ENCODE results near the gene EML6. TPM values are rescaled to one million over a fixed set of nuclear protein-coding genes. Genes with fewer than 3 reads are reported as not detected.

Gene EML6
- total RNA-seq, 8 experiments from 2014 or later, result 2.9 to 23.2 (median 10.2) TPM

DNA sequence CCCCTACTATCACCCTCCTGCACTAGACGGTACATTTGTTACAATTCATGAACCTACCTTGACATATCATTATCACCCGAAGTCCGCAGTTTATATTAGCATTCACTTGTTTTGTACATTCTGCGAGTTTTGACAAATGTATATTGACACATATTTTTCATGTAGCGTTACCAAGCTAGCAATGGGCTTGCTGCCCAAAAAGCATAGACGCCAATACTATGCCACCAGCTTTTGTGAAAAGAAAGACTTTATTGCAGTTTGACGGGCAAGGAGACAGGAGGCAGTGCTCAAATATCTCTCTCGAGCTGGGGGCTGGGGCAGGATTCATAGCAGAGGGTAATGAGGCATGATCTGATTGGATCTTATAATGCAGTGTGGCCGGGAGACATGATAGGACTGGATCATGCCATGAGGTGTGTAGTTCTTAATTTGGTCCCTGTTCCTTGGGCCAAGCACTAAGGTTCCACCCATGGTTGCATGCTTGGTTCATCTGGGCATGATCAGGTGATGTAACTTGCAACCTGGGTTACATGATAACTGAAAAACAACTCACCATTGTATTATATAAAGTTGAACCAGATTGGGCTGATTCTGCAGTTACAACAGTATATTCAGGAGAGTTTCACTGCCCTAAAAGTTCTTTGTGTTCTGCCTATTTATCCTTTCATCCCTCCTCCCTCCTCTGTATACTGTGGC is 164.5 kb downstream of the EML6 start:
- no peak for ATAC-seq (replicated peaks in 6 of 8)
- Histone ChIP-seq H3K4me1 (replicated peaks in 1 of 2) (no peaks in the 10 kb centered on the region), H3K27ac (no peak overlapping the region), H3K4me3 (no peak overlapping the region)
- WGBS, 10 experiments, result 66 to 100% (median 80%) methylated on average over 2 to 9 of the region's 9 CpGs; no CpG with 5 or more reads in 1 of the 10 experiments
- in situ Hi-C loops (cut with MboI; ENCODE audit: low pct_unique_long_range_greater_than_20kb in 2 of 9, low sequenced_read_pairs in 9 of 9, unreplicated experiment in 9 of 9), result no loop called here

- Histone ChIP-seq H3K4me3 (no peak overlapping the region), H3K27ac (no peak overlapping the region), H3K4me1 (replicated peaks in 1 of 2) (no peaks in the 10 kb centered on the region)
- 56 to 100% (median 75%) methylated on average over 1 to 2 of the region's 2 CpGs; no CpG with 5 or more reads in 1 of the 10 experiments for WGBS, 10 experiments
- no peak for ATAC-seq (replicated peaks in 6 of 8)
- in situ Hi-C loops (cut with MboI; ENCODE audit: low pct_unique_long_range_greater_than_20kb in 2 of 9, low sequenced_read_pairs in 9 of 9, unreplicated experiment in 9 of 9), result no loop called here
Observed at GRCh38 chr2:54889053-54889452, 165.6 kb downstream of the EML6 start.

DNA sequence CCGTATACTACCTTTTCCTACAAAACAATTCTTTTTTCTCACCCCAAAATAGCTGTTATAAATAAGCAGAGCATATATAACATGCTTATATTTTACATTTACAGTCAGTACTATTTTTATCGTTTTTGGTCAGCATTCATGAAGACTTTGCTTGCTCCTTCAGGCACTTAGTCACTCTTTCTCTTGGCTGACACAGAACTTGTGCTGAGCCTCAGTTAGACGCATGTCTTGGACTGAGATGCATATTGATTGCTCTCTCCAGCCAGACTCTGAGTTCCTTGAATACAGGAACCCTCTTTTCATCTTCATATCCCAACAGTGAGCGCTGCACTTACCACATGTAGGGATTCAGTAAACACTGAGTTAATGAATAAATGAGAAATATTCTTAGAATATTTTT is 168.4 kb downstream of the EML6 start:
- Histone ChIP-seq H3K4me3 (no peak overlapping the region), H3K27ac (no peak overlapping the region), H3K4me1 (replicated peaks in 1 of 2) (no peaks in the 10 kb centered on the region)
- WGBS, 10 experiments, result 17 to 100% (median 59%) methylated on average over 1 to 4 of the region's 4 CpGs
- peak in 2 of 8 experiments; percentile 66 to 97 for ATAC-seq (replicated peaks in 6 of 8)
- in situ Hi-C loops (cut with MboI; ENCODE audit: low pct_unique_long_range_greater_than_20kb in 2 of 9, low sequenced_read_pairs in 9 of 9, unreplicated experiment in 9 of 9), result no loop called here

- H3K4me3 ChIP-seq, result no peak overlapping the region
- 40 to 92% (median 81%) methylated on average over 1 to 3 of the region's 3 CpGs; no CpG with 5 or more reads in 4 of the 10 experiments for WGBS, 10 experiments
- in situ Hi-C loops (cut with MboI; ENCODE audit: low pct_unique_long_range_greater_than_20kb in 2 of 9, low sequenced_read_pairs in 9 of 9, unreplicated experiment in 9 of 9), result no loop called here
- H3K4me1 ChIP-seq (replicated peaks in 1 of 2), result no peaks in the 10 kb centered on the region
- ATAC-seq (replicated peaks in 6 of 8), result no peak
- H3K27ac ChIP-seq, result no peak overlapping the region
Observed at GRCh38 chr2:54894467-54894866, 171.0 kb downstream of the EML6 start.

GRCh38 chr2:54895730-54896129 is 172.3 kb downstream of the EML6 start:
- 29 to 100% (median 90%) methylated on average over 1 of the region's 1 CpG; no CpG with 5 or more reads in 6 of the 10 experiments for WGBS, 10 experiments
- in situ Hi-C loops (cut with MboI; ENCODE audit: low pct_unique_long_range_greater_than_20kb in 2 of 9, low sequenced_read_pairs in 9 of 9, unreplicated experiment in 9 of 9), result no loop called here
- H3K4me1 ChIP-seq (replicated peaks in 1 of 2), result no peaks in the 10 kb centered on the region
- H3K27ac ChIP-seq, result no peak overlapping the region
- H3K4me3 ChIP-seq, result no peak overlapping the region
- no peak for ATAC-seq (replicated peaks in 6 of 8)

GRCh38 chr2:54897420-54898310 is 174.2 kb downstream of the EML6 start:
- no peak overlapping the region for H3K4me3 ChIP-seq

DNA sequence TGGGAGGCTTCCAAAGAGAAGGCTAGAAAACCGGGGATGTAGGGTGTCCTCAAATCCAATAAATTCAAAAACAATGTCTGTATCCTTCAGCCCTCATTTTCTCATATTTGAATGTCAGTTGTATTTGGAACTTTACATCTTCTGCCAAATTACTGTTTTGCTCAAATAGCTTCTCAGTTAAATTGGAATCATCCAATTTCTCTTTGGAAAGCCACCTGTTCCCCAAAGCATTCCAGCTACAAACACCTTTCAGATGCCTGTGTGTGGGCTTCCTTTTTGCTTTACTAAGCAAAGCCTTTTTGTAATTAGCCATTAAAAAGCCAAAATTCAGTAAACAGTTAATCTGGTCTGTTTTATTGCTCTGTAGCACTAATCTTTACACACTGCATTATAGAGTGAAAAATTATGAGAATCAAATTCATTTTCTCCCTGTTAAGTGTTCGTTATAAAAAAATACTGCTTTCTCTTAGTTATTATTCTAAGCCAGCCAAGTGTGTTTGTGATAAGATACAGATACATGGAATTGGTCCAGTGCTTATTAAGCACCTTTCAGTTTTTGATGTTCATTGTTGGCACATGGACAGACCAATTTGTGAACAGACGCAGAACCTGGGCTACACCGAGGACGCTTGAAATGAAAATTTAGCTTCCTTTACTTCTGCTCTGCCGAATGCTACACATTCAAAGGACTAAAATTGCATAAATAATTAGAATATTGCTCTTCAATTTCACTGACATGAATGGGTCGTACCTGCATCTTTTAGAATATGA is 175.2 kb downstream of the EML6 start:
- in situ Hi-C loops (cut with MboI; ENCODE audit: low pct_unique_long_range_greater_than_20kb in 2 of 9, low sequenced_read_pairs in 9 of 9, unreplicated experiment in 9 of 9), result no loop called here
- no peak overlapping the region for H3K27ac ChIP-seq
- ATAC-seq (replicated peaks in 6 of 8), result no peak

More at GRCh38 chr2:54897420-54898310, 174.2 kb downstream of the EML6 start:
- in situ Hi-C loops (cut with MboI; ENCODE audit: low pct_unique_long_range_greater_than_20kb in 2 of 9, low sequenced_read_pairs in 9 of 9, unreplicated experiment in 9 of 9), result no loop called here
- no peak overlapping the region for H3K27ac ChIP-seq
- no peaks in the 10 kb centered on the region for H3K4me1 ChIP-seq (replicated peaks in 1 of 2)
- ATAC-seq (replicated peaks in 6 of 8), result no peak
- 54 to 90% (median 81%) methylated on average over 2 to 10 of the region's 11 CpGs; no CpG with 5 or more reads in 1 of the 10 experiments for whole genome bisulfite sequencing, 10 experiments

GRCh38 chr2:54899576-54900200 is 176.2 kb downstream of the EML6 start:
- ATAC-seq (replicated peaks in 6 of 8), result peak in 5 of 8 experiments; percentile 41 to 92 (median 41)
- WGBS, 10 experiments, result 0 to 100% (median 90%) methylated on average over 1 to 4 of the region's 5 CpGs; no CpG with 5 or more reads in 1 of the 10 experiments
- Histone ChIP-seq H3K4me3 (no peak overlapping the region), H3K27ac (no peak overlapping the region), H3K4me1 (replicated peaks in 1 of 2) (no peaks in the 10 kb centered on the region)
- in situ Hi-C loops (cut with MboI; ENCODE audit: low pct_unique_long_range_greater_than_20kb in 2 of 9, low sequenced_read_pairs in 9 of 9, unreplicated experiment in 9 of 9), result loop anchor here in 1 of 9 experiments (25.0 kb wide), 1 partner anchor 288 kb away; no protein-coding TSS in a partner anchor

More for the DNA sequence above, 175.2 kb downstream of the EML6 start:
- Histone ChIP-seq H3K4me1 (replicated peaks in 1 of 2) (no peaks in the 10 kb centered on the region), H3K4me3 (no peak overlapping the region)
- 65 to 95% (median 84%) methylated on average over 2 to 7 of the region's 7 CpGs for WGBS, 10 experiments

DNA sequence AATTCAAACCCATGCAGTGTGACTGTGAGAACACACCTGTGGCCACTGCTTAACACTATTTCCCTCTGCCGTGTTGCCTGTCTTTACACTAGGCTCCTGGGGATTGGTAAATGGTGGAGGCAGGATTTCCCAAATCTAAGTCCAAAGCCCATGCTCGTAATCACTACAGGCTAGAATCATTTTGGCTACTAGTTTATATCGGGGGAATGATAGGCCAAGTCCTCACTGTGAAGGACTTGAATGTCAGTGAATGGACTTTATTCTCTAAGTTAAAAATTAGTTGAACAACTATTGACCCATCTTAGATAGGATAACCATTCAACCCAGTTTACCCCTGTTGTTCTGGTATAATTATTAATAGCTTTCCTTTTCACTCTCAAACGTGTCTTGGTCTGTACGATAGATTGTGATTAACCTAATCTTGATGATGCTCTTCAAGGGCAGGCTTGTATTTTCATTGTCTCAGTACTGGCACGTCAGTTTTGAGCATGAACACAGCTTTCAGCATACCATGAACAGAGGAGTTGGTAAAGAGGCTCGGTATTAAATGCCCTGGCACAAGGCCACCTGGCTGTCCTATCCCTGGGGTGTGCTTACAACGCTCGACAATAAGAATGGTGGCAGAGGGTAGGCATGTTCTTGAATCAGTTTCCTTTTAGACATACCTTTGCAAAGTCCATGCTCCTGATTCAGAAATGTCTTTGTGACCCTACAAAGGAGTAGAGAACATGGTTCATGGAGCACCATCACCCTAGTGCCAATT is 177.9 kb downstream of the EML6 start:
- ATAC-seq (replicated peaks in 6 of 8), result no peak
- in situ Hi-C loops (cut with MboI; ENCODE audit: low pct_unique_long_range_greater_than_20kb in 2 of 9, low sequenced_read_pairs in 9 of 9, unreplicated experiment in 9 of 9), result loop anchor here in 1 of 9 experiments (25.0 kb wide), 1 partner anchor 286 kb away; no protein-coding TSS in a partner anchor
- no peak overlapping the region for H3K4me3 ChIP-seq
- H3K4me1 ChIP-seq (replicated peaks in 1 of 2), result no peaks in the 10 kb centered on the region
- WGBS, 10 experiments, result 75 to 100% (median 84%) methylated on average over 2 to 9 of the region's 9 CpGs
- H3K27ac ChIP-seq, result no peak overlapping the region

DNA sequence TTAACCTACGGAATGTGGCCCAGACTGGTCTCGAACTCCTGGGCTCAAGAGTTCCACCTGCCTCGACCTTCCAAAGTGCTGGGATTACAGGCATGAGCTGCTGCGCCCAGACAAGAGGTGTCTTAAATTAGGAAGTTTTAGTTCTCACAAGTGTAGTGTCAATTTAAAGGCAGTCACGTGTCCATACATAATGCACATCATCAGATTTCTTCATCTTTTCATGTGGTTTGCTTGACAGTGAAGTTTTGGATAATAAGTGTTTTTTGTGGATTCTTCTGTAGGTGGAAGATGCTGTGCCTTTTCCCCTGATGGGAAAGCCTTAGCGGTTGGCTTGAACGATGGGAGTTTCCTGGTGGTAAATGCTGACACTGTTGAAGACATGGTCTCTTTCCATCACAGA is 179.3 kb downstream of the EML6 start:
- H3K4me3 ChIP-seq, result no peak overlapping the region
- WGBS, 10 experiments, result 58 to 100% (median 94%) methylated on average over 2 to 6 of the region's 7 CpGs

GRCh38 chr2:54903736-54904554 is 180.5 kb downstream of the EML6 start:
- H3K4me3 ChIP-seq, result no peak overlapping the region
- peak; percentile 53 to 99 (median 89) for ATAC-seq (replicated peaks in 6 of 8)
- 0 to 100% (median 69%) methylated on average over 1 to 9 of the region's 9 CpGs; no CpG with 5 or more reads in 1 of the 10 experiments for WGBS, 10 experiments
- in situ Hi-C loops (cut with MboI; ENCODE audit: low pct_unique_long_range_greater_than_20kb in 2 of 9, low sequenced_read_pairs in 9 of 9, unreplicated experiment in 9 of 9), result loop anchor here in 1 of 9 experiments (25.0 kb wide), 1 partner anchor 283 kb away; no protein-coding TSS in a partner anchor
- no peaks in the 10 kb centered on the region for H3K4me1 ChIP-seq (replicated peaks in 1 of 2)
- H3K27ac ChIP-seq, result no peak overlapping the region

More for the DNA sequence above, 179.3 kb downstream of the EML6 start:
- H3K4me1 ChIP-seq (replicated peaks in 1 of 2), result no peaks in the 10 kb centered on the region
- in situ Hi-C loops (cut with MboI; ENCODE audit: low pct_unique_long_range_greater_than_20kb in 2 of 9, low sequenced_read_pairs in 9 of 9, unreplicated experiment in 9 of 9), result loop anchor here in 1 of 9 experiments (25.0 kb wide), 1 partner anchor 285 kb away; no protein-coding TSS in a partner anchor
- no peak for ATAC-seq (replicated peaks in 6 of 8)
- no peak overlapping the region for H3K27ac ChIP-seq

Measured in motor neuron (in vitro differentiated cells).